NCI-H2029 treated with DMSO at 0.1 percent for 48 hours (cell line): ENCODE results near the gene GALNT17.
A peak's percentile ranks its signal among the peaks of the same experiment; 100 is the strongest.

ENCODE experiments used
- DNase-seq: peaks from one replicate; lab custom pipeline; 2025; lab: John Stamatoyannopoulos, UW

Gene GALNT17

DNA sequence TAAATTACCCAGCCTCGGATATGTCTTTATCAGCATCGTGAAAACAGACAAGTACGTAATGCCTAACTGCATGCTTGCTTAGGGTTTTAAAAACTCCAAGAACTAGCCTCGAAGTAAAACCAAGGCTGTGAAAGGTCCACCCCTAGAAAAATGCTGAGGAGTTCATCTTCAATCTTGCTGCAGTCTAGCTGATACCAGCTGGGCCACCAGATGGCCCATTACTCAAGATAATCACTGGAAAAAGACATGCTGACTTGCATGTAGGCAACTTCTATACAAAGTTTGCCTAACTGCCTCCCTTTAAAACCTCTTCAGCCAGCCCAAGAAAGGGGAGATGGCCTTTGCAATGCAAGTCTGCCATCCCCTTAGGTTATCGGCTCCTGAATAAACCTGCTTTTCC, 614.1 kb downstream of the GALNT17 start:
- no peak for DNase-seq

DNA sequence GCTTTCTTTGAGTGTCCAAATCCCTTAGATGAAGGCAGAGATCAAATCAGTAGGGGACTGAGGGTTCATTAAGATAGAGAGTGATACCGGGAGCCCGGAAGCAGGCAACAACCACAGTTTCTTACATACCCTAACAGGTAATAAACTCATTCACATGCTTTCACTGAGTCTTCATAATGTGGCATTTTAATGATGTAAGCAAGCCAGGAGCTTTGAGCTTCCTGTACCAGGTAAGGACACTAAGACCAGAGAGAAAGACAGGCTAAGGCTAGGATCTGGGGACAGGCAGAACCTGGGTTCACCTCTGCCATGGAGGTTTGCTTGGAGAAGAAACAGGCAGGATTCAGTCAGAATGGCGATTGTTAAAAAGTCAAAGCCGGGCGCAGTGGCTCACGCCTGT, 618.3 kb downstream of the GALNT17 start:
- no peak for DNase-seq

- DNase-seq: peak; percentile 15
These were observed 620.4 kb downstream of the GALNT17 start for GRCh38 chr7:71752171-71752935.

DNA sequence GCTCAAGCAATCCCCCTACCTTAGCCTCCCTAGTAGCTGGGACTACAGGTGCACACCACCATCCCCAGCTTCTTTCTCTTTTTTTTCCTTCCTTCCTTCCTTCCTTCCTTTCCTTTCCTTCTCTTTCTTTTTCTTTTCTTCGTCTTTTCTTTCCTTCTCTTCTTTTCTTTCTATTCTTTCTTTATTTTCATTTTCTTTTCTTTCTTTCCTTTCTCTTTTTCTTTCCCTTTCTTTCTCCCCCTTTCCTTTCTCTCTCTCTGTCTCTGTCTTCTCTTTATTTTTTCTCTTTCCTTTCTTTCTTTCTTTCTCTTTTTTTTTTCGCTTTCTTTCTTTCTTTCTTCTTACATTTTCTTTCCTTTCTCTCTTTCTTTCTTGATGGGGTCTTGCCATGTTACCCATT, 621.3 kb downstream of the GALNT17 start:
- DNase-seq: no peak

DNA sequence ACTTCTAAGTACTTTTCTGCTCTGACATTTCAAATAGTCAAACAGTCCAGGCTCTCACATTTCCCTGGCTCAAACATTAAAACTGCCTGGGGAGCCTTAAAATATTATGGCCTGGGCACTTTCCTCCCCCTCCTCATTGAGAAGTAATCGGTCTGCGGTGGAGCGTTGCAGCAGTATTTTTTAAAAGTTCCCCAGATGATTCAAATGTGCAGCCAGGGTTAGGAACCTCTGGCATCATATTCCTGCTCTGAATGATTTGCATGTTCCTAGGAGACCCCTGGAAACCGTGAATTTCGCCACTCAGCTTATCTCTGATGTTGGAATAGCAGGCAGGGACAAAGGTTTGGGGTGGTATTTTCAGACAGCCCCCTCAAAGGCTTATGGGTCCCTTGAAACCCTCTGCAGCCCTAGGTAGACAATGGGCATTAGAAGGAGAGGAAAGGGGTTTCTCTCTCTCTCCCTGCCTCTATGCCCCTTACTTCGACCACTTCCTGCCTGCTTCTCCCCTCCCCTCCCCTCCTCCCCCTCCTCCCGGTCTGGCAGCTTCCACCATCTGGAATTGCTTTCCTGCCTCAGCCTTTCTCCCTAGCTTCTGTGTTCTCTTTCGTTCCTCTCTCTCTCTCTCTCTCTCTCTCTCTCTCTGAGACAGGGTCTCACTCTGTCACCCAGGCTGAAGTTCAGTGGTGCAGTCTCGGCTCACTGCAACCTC, 622.2 kb downstream of the GALNT17 start:
- DNase-seq: no peak

- DNase-seq: no peak
These were observed 622.9 kb downstream of the GALNT17 start for GRCh38 chr7:71754828-71755227.

DNA sequence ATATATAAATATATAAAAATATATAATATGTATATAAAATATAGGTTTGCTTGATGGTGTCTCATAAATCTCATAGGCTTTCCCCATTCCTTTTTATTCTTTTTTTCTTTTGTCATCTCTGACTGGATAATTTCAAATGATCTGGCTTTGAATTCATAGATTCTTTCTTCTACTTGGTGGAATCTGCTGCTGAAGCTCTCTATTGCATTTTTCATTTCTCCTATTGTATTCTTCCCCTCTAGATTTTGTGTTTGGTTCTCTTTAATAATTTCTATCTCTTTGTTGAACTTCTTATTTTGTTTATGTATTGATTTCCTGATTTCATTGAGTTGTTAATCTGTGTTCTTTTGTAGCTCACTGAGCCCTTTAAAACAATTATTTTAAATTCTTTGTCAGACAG, 629.4 kb downstream of the GALNT17 start:
- DNase-seq: no peak
